Skeletal muscle tissue (tissue), 4 donors: ENCODE measurements around the gene INHBC. TPM values are rescaled to one million over a fixed set of nuclear protein-coding genes. Genes with fewer than 3 reads are reported as not detected.
"Not testable (repeated sequence)": the region's sequence is repeated elsewhere in the genome, so short reads cannot be mapped to it uniquely, and the experiment has no call there.

Source experiments
- H3K27ac ChIP-seq: one replicate; pipeline ENCODE4 v1.7.0; 2013; ENCODE audit warnings: mild to moderate bottlenecking, low read depth, low read length, inconsistent platforms
- H3K27me3 ChIP-seq, 3 donors: one replicate each; pipeline ENCODE4 v1.7.0; 2013; ENCODE audit warnings: low read length in 3 of 3; ENCODE audit not compliant: control insufficient read depth in 3 of 3, insufficient read depth in 3 of 3
- H3K36me3 ChIP-seq, 3 donors: one replicate each; pipeline ENCODE4 v1.7.0; 2013; ENCODE audit warnings: low read length in 3 of 3; ENCODE audit not compliant: control insufficient read depth in 3 of 3, insufficient read depth in 3 of 3
- H3K4me1 ChIP-seq, 3 donors: one replicate each; pipeline ENCODE4 v1.7.0; 2013; ENCODE audit warnings: low read length in 3 of 3, mild to moderate bottlenecking in 3 of 3; ENCODE audit not compliant: control insufficient read depth in 3 of 3, insufficient read depth in 3 of 3
- H3K4me3 ChIP-seq, 3 donors: one replicate each; pipeline ENCODE4 v1.7.0; 2013; ENCODE audit warnings: low read length in 3 of 3
- H3K9ac ChIP-seq, 3 donors: one replicate each; pipeline ENCODE4 v1.7.0; 2013; ENCODE audit warnings: low read length in 3 of 3, mild to moderate bottlenecking in 3 of 3, moderate library complexity in 2 of 3, low read depth in 1 of 3
- H3K9me3 ChIP-seq, 3 donors: one replicate each; pipeline ENCODE4 v1.7.0; 2013; ENCODE audit warnings: low read length in 3 of 3; ENCODE audit not compliant: control insufficient read depth in 3 of 3
- total RNA-seq: library from RNA; depleted of rRNA; stranded (reverse); fragments of >200 nt; gene quantifications from one replicate; pipeline ENCODE4 v1.2.3, GENCODE V29; 2014
- donor health status: Osteomylitis.

INHBC gene
- total RNA-seq, 1 donor from 2014 or later = not detected

- Histone ChIP-seq H3K9ac (peak overlapping the region; percentile 86 to 93 (median 86)), H3K4me1 (peaks cover 11 to 16% (median 13%) of the 10 kb centered on the region in 3 donors), H3K27ac (peak overlapping the region; percentile 54), H3K36me3 (peaks cover 25 to 35% (median 30%) of the 10 kb centered on the region in 3 donors), H3K9me3 (no peaks in the 10 kb centered on the region), H3K27me3 (peaks cover 0 to under 1% (median 0%) of the 10 kb centered on the region in 3 donors), H3K4me3 (peak overlapping the region; percentile 91 to 97 (median 96))
These were observed 54.0 kb downstream of the INHBC start for GRCh38 chr12:57488402-57489156.

DNA sequence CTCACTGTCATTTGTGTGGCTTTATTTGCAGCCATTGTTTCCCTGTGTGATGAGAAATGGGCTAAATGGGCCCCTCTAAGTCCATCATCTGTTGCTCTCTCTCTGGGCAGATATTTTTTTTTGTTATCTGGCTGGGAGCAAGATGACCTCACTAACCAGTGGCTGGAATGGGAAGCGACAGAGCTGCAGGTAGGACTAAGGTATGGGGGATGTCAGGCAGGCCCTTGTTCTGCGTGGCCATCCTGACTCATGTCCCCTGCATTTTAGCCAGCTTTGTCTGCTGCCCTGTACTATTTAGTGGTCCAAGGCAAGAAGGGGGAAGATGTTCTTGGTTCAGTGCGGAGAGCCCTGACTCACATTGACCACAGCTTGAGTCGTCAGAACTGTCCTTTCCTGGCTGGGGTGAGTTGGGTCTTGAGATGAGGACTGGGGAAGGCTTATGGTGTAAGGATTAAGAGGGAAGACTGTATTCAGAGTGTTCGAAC is 54.6 kb downstream of the INHBC start:
- peak overlapping the region; percentile 4 to 86 (median 86) for H3K9ac ChIP-seq

DNA sequence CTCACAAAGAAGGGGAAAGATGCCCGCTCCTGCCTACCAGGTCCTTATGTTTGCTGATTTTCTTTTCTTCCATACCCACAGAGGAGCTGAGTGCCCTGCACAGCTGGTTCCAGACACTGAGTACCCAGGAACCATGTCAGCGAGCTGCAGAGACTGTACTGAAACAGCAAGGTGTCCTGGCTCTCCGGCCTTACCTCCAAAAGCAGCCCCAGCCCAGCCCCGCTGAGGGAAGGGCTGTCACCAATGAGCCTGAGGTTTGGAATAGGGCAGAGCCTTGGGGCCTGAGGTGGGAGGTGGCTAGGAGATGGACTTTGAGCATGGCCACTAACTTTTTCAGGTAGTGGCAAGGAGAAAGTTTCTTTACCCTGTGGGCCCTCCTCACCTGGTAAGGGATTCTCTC is 55.5 kb downstream of the INHBC start:
- Histone ChIP-seq H3K36me3 (peaks cover 25 to 35% (median 30%) of the 10 kb centered on the region in 3 donors), H3K27me3 (no peaks in the 10 kb centered on the region), H3K9ac (peak overlapping the region in 1 of 3 donors; percentile 5), H3K27ac (no peak overlapping the region), H3K9me3 (no peaks in the 10 kb centered on the region), H3K4me1 (peaks cover 11 to 16% (median 13%) of the 10 kb centered on the region in 3 donors), H3K4me3 (no peak overlapping the region)

More for the DNA sequence above, 54.6 kb downstream of the INHBC start:
- Histone ChIP-seq H3K27ac (no peak overlapping the region), H3K27me3 (no peaks in the 10 kb centered on the region), H3K9me3 (no peaks in the 10 kb centered on the region), H3K36me3 (peaks cover 25 to 35% (median 30%) of the 10 kb centered on the region in 3 donors), H3K4me1 (peaks cover 11 to 16% (median 13%) of the 10 kb centered on the region in 3 donors), H3K4me3 (peak overlapping the region; percentile 91 to 97 (median 96))

GRCh38 chr12:57491393-57492280 is 57.1 kb downstream of the INHBC start:
- Histone ChIP-seq H3K9me3 (no peaks in the 10 kb centered on the region), H3K9ac (no peak overlapping the region), H3K27ac (no peak overlapping the region), H3K4me1 (peaks cover 11 to 16% (median 13%) of the 10 kb centered on the region in 3 donors), H3K27me3 (no peaks in the 10 kb centered on the region), H3K36me3 (peaks cover 25 to 35% (median 30%) of the 10 kb centered on the region in 3 donors), H3K4me3 (no peak overlapping the region)

- H3K4me3 ChIP-seq, H3K27me3 ChIP-seq, H3K9ac ChIP-seq, H3K9me3 ChIP-seq, H3K27ac ChIP-seq, H3K4me1 ChIP-seq: not testable (repeated sequence)
- H3K36me3 ChIP-seq = peaks cover 24 to 46% (median 36%) of the 10 kb centered on the region in 3 donors
These were observed 60.6 kb downstream of the INHBC start for GRCh38 chr12:57495051-57495701.

GRCh38 chr12:57496822-57497221 is 62.2 kb downstream of the INHBC start:
- H3K4me1 ChIP-seq = no peaks in the 10 kb centered on the region
- no peaks in the 10 kb centered on the region for H3K27me3 ChIP-seq
- H3K27ac ChIP-seq = no peak overlapping the region
- H3K9me3 ChIP-seq = no peaks in the 10 kb centered on the region
- H3K36me3 ChIP-seq = peaks cover 22 to 46% (median 37%) of the 10 kb centered on the region in 3 donors
- no peak overlapping the region for H3K4me3 ChIP-seq
- H3K9ac ChIP-seq = no peak overlapping the region

DNA sequence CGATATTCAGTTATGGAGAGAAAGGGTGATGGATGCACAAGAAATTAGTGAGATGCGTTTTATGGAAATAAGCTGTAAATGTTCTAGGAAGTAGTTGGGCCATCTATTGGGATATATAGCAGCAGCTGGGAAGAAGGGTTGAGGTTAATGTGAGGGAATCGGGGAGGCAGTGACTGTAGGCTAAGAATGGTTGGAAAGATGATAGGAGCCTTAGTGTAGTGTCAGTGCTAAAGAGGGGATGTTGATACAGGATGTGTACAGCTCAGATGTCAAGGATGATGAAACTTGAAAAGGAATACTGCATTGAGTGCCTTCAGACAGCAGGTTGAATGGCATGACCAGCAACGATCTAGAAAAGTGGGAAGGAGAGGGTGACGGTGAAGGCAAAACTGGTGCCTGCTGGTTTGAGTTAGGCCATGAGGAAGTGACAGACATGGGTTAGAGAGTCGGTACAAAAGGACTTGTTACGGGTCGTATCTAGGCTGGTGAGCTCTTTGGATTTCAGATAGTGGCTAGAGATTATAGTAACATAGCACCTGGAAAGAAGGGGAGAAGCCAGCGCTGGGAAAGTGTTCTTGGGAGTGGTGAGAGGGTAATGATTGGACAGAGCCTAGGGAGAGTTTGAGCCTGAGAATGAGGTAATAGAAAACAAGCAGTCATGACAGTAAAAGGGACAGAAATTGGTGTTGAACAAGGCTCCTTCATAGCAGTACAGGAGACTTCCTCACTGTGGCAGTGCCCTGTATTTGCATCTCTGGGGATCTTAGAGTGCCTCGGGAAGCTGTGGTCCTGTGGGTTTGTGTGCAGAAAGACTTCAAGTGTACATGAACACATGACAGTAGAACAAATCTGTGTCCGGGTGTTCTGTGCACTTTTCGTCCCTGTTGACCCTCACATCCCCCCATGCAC is 62.9 kb downstream of the INHBC start:
- H3K9me3 ChIP-seq = no peaks in the 10 kb centered on the region
- H3K4me1 ChIP-seq = no peaks in the 10 kb centered on the region
- no peak overlapping the region for H3K4me3 ChIP-seq
- peaks cover 28 to 49% (median 41%) of the 10 kb centered on the region in 3 donors for H3K36me3 ChIP-seq
- no peak overlapping the region for H3K9ac ChIP-seq
- no peak overlapping the region for H3K27ac ChIP-seq
- no peaks in the 10 kb centered on the region for H3K27me3 ChIP-seq

- Histone ChIP-seq H3K27me3 (no peaks in the 10 kb centered on the region), H3K27ac (no peak overlapping the region), H3K9me3 (no peaks in the 10 kb centered on the region), H3K9ac (no peak overlapping the region), H3K4me1 (no peaks in the 10 kb centered on the region), H3K4me3 (no peak overlapping the region), H3K36me3 (peaks cover 28 to 43% (median 37%) of the 10 kb centered on the region in 3 donors)
These were observed 63.5 kb downstream of the INHBC start for GRCh38 chr12:57498132-57498502.

GRCh38 chr12:57498571-57498970 is 64.0 kb downstream of the INHBC start:
- H3K36me3 ChIP-seq = peaks cover 28 to 43% (median 37%) of the 10 kb centered on the region in 3 donors
- H3K4me3 ChIP-seq = no peak overlapping the region
- H3K9ac ChIP-seq = no peak overlapping the region
- no peaks in the 10 kb centered on the region for H3K9me3 ChIP-seq
- no peak overlapping the region for H3K27ac ChIP-seq
- no peaks in the 10 kb centered on the region for H3K4me1 ChIP-seq
- no peaks in the 10 kb centered on the region for H3K27me3 ChIP-seq
